Measurements from ENCODE around the gene FAM167B.
A peak's percentile ranks its signal among the peaks of the same experiment; 100 is the strongest.

Gene FAM167B

DNA sequence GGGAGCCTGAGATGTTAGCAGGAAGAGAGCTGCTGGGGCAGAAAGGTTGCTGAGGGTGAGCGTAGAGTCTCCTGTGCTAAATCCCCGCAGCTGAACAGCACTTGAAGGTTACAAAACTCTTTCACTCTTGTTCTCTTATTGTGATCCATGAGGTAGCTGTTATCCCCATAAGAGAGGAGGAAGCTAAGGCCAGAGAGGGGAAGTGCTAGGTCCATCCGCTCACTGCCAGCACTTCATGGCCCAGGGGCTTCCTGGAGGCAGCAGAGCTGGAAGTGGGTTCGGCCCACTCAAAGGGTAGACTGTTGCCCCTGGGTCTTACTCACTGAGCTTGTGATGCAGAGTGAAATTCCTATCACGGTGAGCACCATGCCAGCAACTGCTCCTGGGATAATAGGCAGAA, 30.5 kb upstream of the FAM167B start:
- Mint-ChIP-seq H3K9me3 (no peaks in the 10 kb centered on the region), H3K4me3 (no peak overlapping the region), H3K27ac (peak overlapping the region; percentile 72), H3K36me3 (peaks cover 32% of the 10 kb centered on the region), H3K4me1 (peaks cover 36% of the 10 kb centered on the region)
- ATAC-seq: no peak
- DNase-seq (ENCODE audit: low spot score in 2 of 2): no peak

DNA sequence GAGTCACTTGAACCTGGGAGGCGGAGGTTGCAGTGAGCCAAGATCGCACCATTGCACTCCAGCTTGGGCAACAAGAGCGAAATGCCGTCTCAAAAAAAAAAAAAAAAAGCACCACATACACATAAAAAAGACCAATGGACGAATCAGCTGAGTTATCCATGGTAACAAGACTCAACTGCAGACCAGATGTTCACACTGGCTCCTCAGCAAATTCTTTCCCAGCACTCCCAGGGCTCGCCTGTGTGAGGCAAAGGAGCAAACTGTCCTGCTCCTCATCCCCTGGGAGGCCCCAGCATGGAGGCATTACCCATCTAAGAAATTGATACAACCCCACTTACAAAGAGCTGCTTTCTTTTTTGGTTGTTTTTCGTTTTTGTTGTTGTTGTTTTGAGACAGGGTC, 28.0 kb upstream of the FAM167B start:
- Mint-ChIP-seq H3K4me1 (peaks cover 40% of the 10 kb centered on the region), H3K4me3 (no peak overlapping the region), H3K9me3 (no peaks in the 10 kb centered on the region), H3K36me3 (peaks cover 35% of the 10 kb centered on the region), H3K27ac (no peak overlapping the region)
- no peak for DNase-seq (ENCODE audit: low spot score in 2 of 2)
- ATAC-seq: no peak

DNA sequence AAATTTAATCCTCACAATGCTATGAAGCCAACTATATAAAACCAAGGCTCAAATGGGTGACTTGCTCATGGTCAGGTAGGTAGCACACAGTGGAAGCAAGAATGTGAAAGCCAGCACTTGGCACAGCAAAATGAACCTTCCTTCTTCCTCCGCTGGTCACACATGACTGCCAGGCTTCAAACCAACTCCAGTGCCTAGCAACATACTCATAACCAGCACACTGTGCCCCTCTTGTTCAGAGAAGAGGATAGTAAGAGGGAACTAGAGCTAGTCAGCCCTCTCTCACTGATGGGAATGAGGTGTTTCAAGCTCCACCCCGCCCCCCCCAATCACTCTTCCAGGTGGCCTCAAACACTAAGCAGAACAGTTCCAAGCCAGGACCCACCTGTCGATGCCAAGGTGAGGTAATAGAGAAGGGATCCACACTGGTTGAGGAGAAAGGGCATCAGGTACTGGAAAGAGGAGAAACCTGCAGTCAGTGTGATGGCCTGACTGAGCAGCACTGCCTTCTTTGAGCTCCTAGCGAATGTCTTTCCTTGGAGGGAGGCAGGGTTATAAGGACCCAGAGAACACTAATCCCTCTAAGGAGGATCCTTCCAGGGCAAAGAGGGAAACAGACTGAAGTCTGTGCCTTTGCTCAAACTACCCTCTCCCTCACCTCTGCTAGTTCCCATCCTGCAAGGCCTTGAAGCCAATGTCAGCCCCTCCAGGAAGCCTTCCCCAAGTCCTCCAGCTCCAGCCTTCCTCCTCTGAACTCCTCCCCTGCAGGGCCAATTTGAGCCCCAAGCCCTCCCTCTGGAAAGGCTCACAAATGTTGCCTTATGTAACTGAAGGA, 26.1 kb upstream of the FAM167B start:
- peak overlapping the region; percentile 89 for H3K4me3 Mint-ChIP-seq
- H3K27ac Mint-ChIP-seq: peak overlapping the region; percentile 97
- DNase-seq (ENCODE audit: low spot score in 2 of 2): no peak
- ATAC-seq: no peak
- peaks cover 34% of the 10 kb centered on the region for H3K4me1 Mint-ChIP-seq
- H3K9me3 Mint-ChIP-seq: no peaks in the 10 kb centered on the region
- H3K36me3 Mint-ChIP-seq: peaks cover 40% of the 10 kb centered on the region

DNA sequence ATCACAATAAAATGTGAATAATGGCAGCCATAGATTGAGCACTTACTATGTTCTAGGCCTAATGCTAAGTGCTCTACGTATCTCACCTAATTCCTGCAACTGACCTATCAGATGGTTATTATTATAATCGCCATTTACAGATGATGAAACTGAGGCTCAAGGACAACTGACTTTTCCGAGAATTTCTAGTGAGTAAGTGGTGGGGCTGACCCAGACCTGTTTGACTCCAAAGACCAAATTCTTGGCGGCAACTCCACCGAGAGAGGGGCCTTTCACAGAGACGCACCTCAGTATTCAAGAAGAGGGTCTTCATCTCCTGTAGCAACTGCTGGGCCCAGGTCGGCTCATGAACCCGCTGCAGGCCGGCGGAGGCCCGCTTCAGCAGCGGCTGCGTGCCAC, 25.4 kb upstream of the FAM167B start:
- Mint-ChIP-seq H3K36me3 (peaks cover 46% of the 10 kb centered on the region), H3K27ac (peak overlapping the region; percentile 97)

DNA sequence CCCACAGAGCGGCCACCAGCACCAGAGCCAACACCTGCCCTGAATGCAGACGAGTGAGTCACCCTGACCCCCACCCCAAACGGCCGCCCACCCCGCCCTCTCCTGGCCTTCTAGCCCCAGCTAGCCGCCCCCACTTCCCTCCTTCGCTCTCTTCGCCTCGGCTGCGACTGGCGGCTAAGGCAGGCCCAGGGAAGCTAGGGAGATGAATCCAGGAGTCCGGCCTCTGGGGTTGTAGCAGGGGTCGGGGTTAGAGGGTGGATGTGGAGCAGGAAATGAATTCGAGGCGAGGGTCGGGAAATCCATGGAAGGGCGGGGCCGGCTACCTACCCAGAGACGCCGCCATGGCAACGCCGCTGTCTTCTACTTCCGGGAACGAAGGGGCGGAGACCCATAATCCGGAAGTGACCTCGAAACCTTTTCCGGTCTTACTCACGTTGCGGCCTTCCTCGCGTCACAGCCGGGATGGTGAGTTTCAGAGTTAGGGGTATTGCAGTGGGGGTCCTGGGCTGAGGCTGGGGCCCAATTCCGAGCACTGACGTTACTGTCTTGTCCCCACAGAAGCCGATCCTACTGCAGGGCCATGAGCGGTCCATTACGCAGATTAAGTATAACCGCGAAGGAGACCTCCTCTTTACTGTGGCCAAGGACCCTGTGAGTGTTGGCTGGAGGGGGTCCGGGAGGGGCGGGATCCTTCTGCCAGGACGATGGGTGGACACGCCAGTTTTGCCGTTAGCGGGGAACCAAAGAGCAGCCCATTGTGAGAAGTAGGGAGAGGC, 24.9 kb upstream of the FAM167B start, which contains the start of the genes EIF3I and TMEM234:
TSS of gene EIF3I (plus strand) at position 428 of the 776 bp plus-strand sequence. CDS start at position 463, 35 bp downstream.
TSS of gene TMEM234 (minus strand) at position 374 of the 776 bp plus-strand sequence. CDS start at position 343, 31 bp downstream.
- peaks cover 25% of the 10 kb centered on the region for H3K4me1 Mint-ChIP-seq

More for the DNA sequence above, 25.4 kb upstream of the FAM167B start:
- ATAC-seq: no peak
- Mint-ChIP-seq H3K9me3 (no peaks in the 10 kb centered on the region), H3K4me3 (peak overlapping the region; percentile 89), H3K4me1 (peaks cover 28% of the 10 kb centered on the region)
- DNase-seq (ENCODE audit: low spot score in 2 of 2): no peak

DNA sequence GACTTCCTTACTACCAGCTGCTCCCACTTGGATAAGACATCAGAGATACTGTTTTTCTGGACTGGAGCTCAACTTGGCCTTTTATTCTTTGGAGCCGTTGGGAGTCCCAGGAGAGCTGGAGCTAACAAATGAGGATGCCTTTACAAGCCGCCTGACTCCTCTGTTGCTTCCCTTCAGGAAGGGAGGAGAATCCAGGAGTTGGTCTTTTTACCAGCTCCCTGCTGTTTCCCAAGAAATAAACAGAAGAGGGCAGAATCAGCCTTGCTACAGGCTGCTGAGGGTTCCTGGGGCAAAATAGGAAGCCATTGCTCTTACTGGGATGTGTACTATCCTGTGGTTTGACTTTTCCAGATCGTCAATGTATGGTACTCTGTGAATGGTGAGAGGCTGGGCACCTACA, 23.3 kb upstream of the FAM167B start:
- Mint-ChIP-seq H3K36me3 (peaks cover 67% of the 10 kb centered on the region), H3K4me1 (peaks cover 32% of the 10 kb centered on the region), H3K27ac (peak overlapping the region; percentile 97), H3K9me3 (no peaks in the 10 kb centered on the region), H3K4me3 (peak overlapping the region; percentile 89)
- ATAC-seq: no peak
- no peak for DNase-seq (ENCODE audit: low spot score in 2 of 2)

More for the DNA sequence above, 24.9 kb upstream of the FAM167B start, which contains the start of the genes EIF3I and TMEM234:
- peak within 1 kb of the TSS; percentile 89 for H3K4me3 Mint-ChIP-seq
- peaks cover 52% of the 10 kb centered on the region for H3K36me3 Mint-ChIP-seq
- ATAC-seq: peak; percentile 96
- DNase-seq (ENCODE audit: low spot score in 2 of 2): peak; percentile 72 to 96
- no peaks in the 10 kb centered on the region for H3K9me3 Mint-ChIP-seq
- H3K27ac Mint-ChIP-seq: peak within 1 kb of the TSS; percentile 97

DNA sequence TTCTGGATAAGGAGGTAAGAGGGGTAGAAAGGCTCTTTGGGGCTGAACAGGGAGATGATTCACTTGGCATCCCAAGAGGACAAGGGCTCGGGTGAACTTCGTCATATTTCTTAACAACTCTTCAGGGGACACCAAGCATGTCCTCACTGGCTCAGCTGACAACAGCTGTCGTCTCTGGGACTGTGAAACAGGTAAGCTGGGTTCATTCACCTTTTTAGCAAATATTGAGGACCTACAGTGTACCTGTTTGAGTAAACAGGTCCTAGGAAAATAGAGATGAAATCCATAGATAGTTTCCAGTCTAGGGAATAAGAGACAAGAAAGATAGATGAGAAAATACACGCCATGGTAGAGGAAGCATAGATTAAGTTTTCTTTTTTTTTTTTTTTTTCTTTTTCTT, 22.7 kb upstream of the FAM167B start:
- H3K4me3 Mint-ChIP-seq: peak overlapping the region; percentile 89
- H3K36me3 Mint-ChIP-seq: peaks cover 68% of the 10 kb centered on the region
- H3K4me1 Mint-ChIP-seq: peaks cover 32% of the 10 kb centered on the region
- no peaks in the 10 kb centered on the region for H3K9me3 Mint-ChIP-seq
- ATAC-seq (no peak), DNase-seq (ENCODE audit: low spot score in 2 of 2) (no peak)
- peak overlapping the region; percentile 97 for H3K27ac Mint-ChIP-seq

DNA sequence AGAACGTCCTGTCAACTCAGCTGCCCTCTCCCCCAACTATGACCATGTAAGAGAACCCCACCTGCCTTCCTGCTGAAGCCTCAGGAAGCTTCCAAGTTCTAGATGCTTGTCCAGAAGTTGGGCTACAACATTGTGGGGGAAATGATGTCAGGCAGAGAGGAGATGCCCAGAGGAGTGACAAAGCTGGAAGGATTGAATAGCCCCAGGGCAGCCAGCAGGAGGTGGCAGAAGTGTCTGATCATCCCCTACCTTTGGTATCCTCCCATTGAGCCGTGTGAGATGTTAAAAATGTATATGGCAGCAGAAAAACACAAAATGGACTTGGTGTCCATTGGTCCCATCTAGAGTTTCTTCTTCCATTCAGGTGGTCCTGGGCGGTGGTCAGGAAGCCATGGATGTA, 18.3 kb upstream of the FAM167B start:
- Mint-ChIP-seq H3K4me1 (peaks cover 14% of the 10 kb centered on the region), H3K27ac (no peak overlapping the region), H3K4me3 (no peak overlapping the region), H3K9me3 (no peaks in the 10 kb centered on the region), H3K36me3 (peaks cover 89% of the 10 kb centered on the region)
- DNase-seq (ENCODE audit: low spot score in 2 of 2) (no peak), ATAC-seq (no peak)

DNA sequence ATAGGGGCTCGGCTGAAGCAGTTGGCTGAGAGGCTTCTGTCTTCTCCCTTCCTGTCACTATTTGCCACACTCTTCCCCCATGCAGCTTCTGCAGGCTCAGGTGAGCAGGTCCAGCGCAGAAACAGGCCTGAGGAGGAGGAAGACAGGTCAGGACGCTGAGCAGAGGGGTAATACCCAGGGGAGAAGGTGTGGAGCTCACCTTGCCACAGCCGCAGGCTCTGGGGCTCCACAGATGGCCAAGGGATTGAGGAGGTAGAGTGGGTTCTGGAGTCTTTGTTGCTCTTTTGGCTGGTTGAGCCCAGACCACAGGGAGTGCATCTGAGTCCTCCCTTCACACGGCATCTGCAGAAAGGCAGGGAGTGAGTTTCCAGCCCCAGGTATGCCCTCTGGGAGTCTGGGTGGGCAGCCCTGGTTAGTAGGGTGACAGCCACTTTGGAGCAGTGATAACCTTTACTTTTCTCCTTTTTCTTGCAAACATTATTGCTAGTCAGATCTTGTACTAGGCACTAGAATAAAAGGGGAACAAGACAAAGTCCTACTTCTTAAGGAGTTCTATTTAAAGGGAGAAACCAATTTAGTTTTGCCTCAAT, 15.1 kb upstream of the FAM167B start:
- ATAC-seq: no peak
- H3K27ac Mint-ChIP-seq: peak overlapping the region; percentile 26
- no peak for DNase-seq (ENCODE audit: low spot score in 2 of 2)
- no peaks in the 10 kb centered on the region for H3K9me3 Mint-ChIP-seq
- H3K36me3 Mint-ChIP-seq: peaks cover 57% of the 10 kb centered on the region
- H3K4me3 Mint-ChIP-seq: no peak overlapping the region
- peaks cover 7% of the 10 kb centered on the region for H3K4me1 Mint-ChIP-seq

DNA sequence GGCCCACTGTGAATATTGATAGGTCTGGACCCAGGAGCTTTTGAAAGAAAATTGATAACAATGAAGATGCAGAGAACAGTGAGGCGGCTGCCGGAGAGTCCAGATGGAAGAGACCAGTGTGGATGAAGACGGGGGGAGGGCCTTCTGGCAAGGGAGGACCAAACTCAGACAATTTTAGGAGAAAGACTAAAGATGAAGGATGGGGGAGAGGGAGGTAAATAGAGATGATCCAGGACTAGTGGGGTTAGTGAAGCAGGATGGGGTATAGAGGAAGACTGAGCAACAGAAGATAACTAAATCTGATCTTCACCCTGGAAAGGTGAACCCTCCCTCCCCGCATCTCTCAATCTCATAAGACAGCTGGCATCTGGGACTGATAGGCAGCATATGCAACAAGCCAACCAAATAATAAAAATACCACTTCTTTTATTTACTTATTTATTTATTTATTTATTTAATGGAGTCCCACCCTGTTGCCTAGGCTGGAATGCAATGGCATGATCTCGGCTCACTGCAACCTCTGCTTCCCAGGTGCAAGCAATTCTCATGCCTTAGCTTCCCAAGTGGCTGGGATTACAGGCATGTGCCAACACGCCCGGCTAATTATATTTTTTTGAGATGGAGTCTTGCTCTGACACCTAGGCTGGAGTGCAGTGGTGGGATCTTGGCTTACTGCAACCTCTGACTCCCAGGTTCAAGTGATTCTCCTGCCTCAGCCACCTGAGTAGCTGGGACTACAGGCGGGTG, 14.3 kb upstream of the FAM167B start:
- ATAC-seq (no peak), DNase-seq (ENCODE audit: low spot score in 2 of 2) (no peak)
- H3K4me3 Mint-ChIP-seq: no peak overlapping the region
- peaks cover 3% of the 10 kb centered on the region for H3K4me1 Mint-ChIP-seq
- H3K9me3 Mint-ChIP-seq: no peaks in the 10 kb centered on the region
- H3K27ac Mint-ChIP-seq: peak overlapping the region; percentile 26
- peaks cover 50% of the 10 kb centered on the region for H3K36me3 Mint-ChIP-seq

DNA sequence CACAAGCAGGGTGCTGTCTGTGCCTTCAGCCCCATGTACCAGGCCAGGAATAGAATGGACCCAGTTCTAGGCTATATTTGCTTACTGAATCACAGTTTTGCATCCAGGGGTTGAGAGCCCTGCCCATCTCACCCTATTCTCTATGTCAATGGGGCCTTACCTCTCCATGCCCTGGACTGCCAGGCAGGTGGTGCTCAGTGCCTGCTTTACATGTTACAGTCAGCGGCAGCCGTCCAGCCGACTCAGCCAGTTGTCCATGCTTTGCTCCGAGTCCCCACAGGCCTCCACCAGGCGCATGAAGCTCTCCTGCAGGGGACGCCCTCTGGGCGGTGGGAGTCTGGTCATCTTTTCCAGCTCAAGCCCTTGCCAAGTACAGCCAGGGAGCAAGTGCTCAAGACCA, 12.2 kb upstream of the FAM167B start:
- H3K4me1 Mint-ChIP-seq: no peaks in the 10 kb centered on the region
- H3K27ac Mint-ChIP-seq: no peak overlapping the region
- H3K9me3 Mint-ChIP-seq: no peaks in the 10 kb centered on the region
- DNase-seq (ENCODE audit: low spot score in 2 of 2) (no peak), ATAC-seq (no peak)
- peaks cover 29% of the 10 kb centered on the region for H3K36me3 Mint-ChIP-seq
- H3K4me3 Mint-ChIP-seq: no peak overlapping the region

DNA sequence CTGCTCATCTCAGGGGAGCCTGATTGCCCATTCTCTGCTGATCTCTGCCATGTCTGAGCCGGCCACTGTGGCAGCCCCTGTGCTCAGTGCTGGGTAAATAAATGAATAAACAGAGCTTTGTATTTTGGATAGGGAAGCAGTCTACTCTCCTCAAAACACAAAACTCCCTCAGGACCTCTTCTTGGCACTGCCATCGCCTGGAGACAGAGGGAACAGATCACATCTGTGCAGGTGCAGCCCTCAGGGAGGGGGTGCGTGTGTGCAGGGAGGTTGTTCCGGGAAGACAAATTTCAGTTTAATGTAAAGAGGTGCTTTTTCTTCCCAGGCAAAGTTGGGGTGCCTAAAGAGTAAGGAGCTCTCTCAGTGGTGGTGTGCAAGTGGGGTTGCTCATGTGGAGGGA, 7.7 kb upstream of the FAM167B start:
- peak overlapping the region; percentile 83 for H3K4me3 Mint-ChIP-seq
- no peak overlapping the region for H3K27ac Mint-ChIP-seq
- peaks cover 15% of the 10 kb centered on the region for H3K4me1 Mint-ChIP-seq
- H3K36me3 Mint-ChIP-seq: no peaks in the 10 kb centered on the region
- ATAC-seq (no peak), DNase-seq (ENCODE audit: low spot score in 2 of 2) (no peak)
- H3K9me3 Mint-ChIP-seq: no peaks in the 10 kb centered on the region

DNA sequence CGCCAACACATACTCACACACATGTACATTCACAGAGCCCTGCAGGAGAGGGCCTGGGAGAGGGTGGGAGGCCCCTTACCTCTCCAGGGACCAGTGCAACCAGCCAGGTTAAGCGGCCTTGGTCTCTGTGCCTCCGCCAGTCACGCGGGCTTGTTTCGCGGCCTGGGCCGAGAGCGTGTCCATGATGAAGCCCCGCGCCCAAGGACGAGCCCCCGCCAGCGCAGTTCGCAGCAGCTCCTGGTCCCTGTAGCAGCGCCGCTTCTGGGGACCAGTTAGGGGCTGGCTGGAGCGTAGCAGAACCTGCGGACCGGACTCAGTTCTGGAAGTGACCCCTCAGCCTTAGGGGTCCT, 7.3 kb upstream of the FAM167B start:
- no peaks in the 10 kb centered on the region for H3K9me3 Mint-ChIP-seq
- no peak overlapping the region for H3K27ac Mint-ChIP-seq
- peaks cover 15% of the 10 kb centered on the region for H3K4me1 Mint-ChIP-seq
- H3K36me3 Mint-ChIP-seq: no peaks in the 10 kb centered on the region
- DNase-seq (ENCODE audit: low spot score in 2 of 2) (no peak), ATAC-seq (no peak)
- peak overlapping the region; percentile 83 for H3K4me3 Mint-ChIP-seq

DNA sequence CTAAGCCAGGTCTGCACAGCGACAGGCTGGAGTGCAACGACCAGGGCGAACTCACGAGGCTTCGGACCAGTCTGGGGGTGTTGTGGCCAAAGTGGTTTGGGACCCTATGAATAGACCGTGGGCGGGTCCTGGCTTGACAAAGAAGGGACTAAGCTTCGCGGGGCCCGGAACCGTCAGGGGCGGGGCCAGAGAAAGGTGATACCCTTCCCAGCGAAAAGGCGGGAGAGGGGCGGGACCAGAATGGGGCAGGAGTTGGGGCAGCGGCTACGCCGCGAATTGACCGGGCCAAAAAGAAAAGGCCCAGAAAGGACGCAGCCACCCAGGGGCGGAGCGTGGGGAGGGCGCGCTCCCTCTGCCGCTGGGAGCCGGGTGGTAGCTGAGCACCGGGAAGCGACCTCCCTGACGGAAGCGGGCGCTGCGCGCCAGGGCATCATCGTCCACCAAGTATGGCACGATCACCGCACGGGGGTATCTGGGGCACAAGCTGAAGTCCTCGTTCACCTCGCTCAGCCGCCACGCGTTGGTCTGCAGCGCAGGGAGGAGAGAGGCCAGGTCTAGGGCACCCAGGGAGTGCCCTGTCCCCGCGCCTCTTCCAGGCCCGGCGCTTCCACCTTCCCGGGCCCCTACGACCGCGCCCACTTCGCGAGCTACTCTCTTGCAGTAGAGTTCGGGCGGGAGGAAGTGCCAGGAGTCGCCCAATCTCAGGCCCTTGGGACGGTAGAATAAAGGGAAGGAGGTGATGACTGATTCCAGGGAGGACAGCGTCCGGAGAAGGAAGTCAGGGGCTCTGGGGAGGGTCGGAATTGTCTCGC, 6.7 kb upstream of the FAM167B start:
- ATAC-seq: peak; percentile 75
- Mint-ChIP-seq H3K27ac (peak overlapping the region; percentile 23), H3K36me3 (no peaks in the 10 kb centered on the region), H3K9me3 (no peaks in the 10 kb centered on the region), H3K4me1 (peaks cover 15% of the 10 kb centered on the region), H3K4me3 (peak overlapping the region; percentile 83)
- peak in 1 of 2 donors; percentile 73 for DNase-seq (ENCODE audit: low spot score in 2 of 2)
